Endothelial cell of umbilical vein (primary cell): Measurements from ENCODE around the gene TEP1. TPM values are rescaled to one million over a fixed set of nuclear protein-coding genes. Genes with fewer than 3 reads are reported as not detected.

Experiments
- BruUV-seq: library from RNA; stranded (reverse); fragments of 400-500 nt; replicated peaks from 2 replicates; lab custom pipeline; 2021; lab: Mats Ljungman, UMichigan
- CTCF ChIA-PET: fragments of 300-600, 350-600 bp; sonication (Branson Sonifier 250); formaldehyde crosslinking; loops from one replicate; lab custom pipeline; 2021; ENCODE audit warnings: antibody characterized with exemption, inconsistent platforms; lab: Charles Lee
- POLR2A ChIA-PET: fragments of 300-600, 350-600 bp; sonication (Branson Sonifier 250); formaldehyde crosslinking; loops from one replicate; lab custom pipeline; 2021; ENCODE audit warnings: antibody characterized with exemption, inconsistent platforms; lab: Charles Lee
- DNase-seq: peaks from one replicate; pipeline ENCODE4 v3.0.0-alpha.2; 2011; ENCODE audit warnings: low read depth, low spot score
- FAIRE-seq: peaks from 2 replicates; lab custom pipeline; 2011; peaks lifted over from hg19 to GRCh38; lab: Jason Lieb, UNC
- H2AFZ ChIP-seq: 2 replicates; pipeline ENCODE4 v1.6.0; 2012; ENCODE audit warnings: low read depth, low read length, control low read depth, inconsistent platforms
- H3K27ac ChIP-seq: 2 replicates; pipeline ENCODE4 v1.5.1; 2011; ENCODE audit warnings: low read depth, mild to moderate bottlenecking, control low read depth, low read length, moderate library complexity; ENCODE audit not compliant: insufficient read depth
- H3K27me3 ChIP-seq, 2 experiments: 2 replicates each; pipeline versions ENCODE4 v1.6.0 to v1.6.1; 2011; ENCODE audit warnings: low read length in 2 of 2, mixed read lengths in 1 of 2; ENCODE audit not compliant: control insufficient read depth in 2 of 2, insufficient read depth in 2 of 2
- H3K36me3 ChIP-seq, 2 experiments: 2 replicates in 1 of 2; 3 replicates in 1 of 2; pipeline ENCODE4 v1.5.1; 2011; ENCODE audit warnings: low read length in 2 of 2, mild to moderate bottlenecking in 1 of 2, moderate library complexity in 1 of 2; ENCODE audit not compliant: control insufficient read depth in 2 of 2, insufficient read depth in 2 of 2; ENCODE audit errors: extremely low read depth in 1 of 2
- H3K4me1 ChIP-seq: 3 replicates; pipeline ENCODE4 v1.5.1; 2011; ENCODE audit warnings: mild to moderate bottlenecking, low read length; ENCODE audit not compliant: control insufficient read depth, insufficient read depth; ENCODE audit errors: extremely low read depth
- H3K4me2 ChIP-seq: 2 replicates; pipeline ENCODE4 v1.6.1; 2011; ENCODE audit warnings: low read length, control low read depth, mixed read lengths; ENCODE audit not compliant: insufficient read depth
- H3K4me3 ChIP-seq, 3 experiments: fragments of 200-600 bp in 1 of 3; sonication (generic), shearing (Covaris generic) in 1 of 3; replicated peaks in 1 of 3; 2 replicates each; pipeline ENCODE4 v1.5.1; 2011 to 2016; ENCODE audit warnings: control low read depth in 3 of 3, low read length in 3 of 3, mild to moderate bottlenecking in 2 of 3, inconsistent platforms in 1 of 3, low read depth in 1 of 3, moderate library complexity in 1 of 3; ENCODE audit not compliant: insufficient read depth in 1 of 3
- H3K79me2 ChIP-seq: 2 replicates; pipeline ENCODE4 v1.6.0; 2012; ENCODE audit warnings: low read length, inconsistent platforms; ENCODE audit not compliant: control insufficient read depth, insufficient read depth
- H3K9ac ChIP-seq: replicated peaks from 2 replicates; pipeline ENCODE3; 2011; ENCODE audit warnings: low read length, control low read depth; ENCODE audit not compliant: insufficient read depth; ENCODE audit errors: extremely low read depth
- H3K9me1 ChIP-seq: replicated peaks from 3 replicates; pipeline ENCODE4 v1.6.0; 2011; ENCODE audit warnings: mild to moderate bottlenecking, low read length; ENCODE audit not compliant: control insufficient read depth, insufficient read depth; ENCODE audit errors: extremely low read depth
- H3K9me3 ChIP-seq: replicated peaks from 2 replicates; pipeline ENCODE4 v1.5.1; 2012; ENCODE audit warnings: low read length, inconsistent platforms; ENCODE audit not compliant: control insufficient read depth, insufficient read depth
- H4K20me1 ChIP-seq: replicated peaks from 2 replicates; pipeline ENCODE3; 2011; ENCODE audit warnings: mild to moderate bottlenecking, low read length; ENCODE audit not compliant: control insufficient read depth, insufficient read depth; ENCODE audit errors: extremely low read depth
- CTCF ChIP-seq, 2 donors: IDR thresholded peaks; 1 replicate in 1 of 2; 2 replicates in 1 of 2; pipeline ENCODE4 v1.5.1; 2011; ENCODE audit warnings: low read length in 2 of 2, mild to moderate bottlenecking in 2 of 2, moderate library complexity in 2 of 2, control low read depth in 1 of 2, inconsistent platforms in 1 of 2, low read depth in 1 of 2; ENCODE audit not compliant: insufficient read depth in 1 of 2; ENCODE audit errors: extremely low read depth in 1 of 2
- EZH2 ChIP-seq: IDR thresholded peaks from 2 replicates; pipeline ENCODE4 v1.6.1; 2012; ENCODE audit warnings: borderline replicate concordance, low read depth, mild to moderate bottlenecking, moderate library complexity, low read length, inconsistent platforms; ENCODE audit not compliant: severe bottlenecking
- GATA2 ChIP-seq: IDR thresholded peaks from 2 replicates; pipeline ENCODE4 v1.7.0; 2011; ENCODE audit warnings: low read depth, mild to moderate bottlenecking, moderate library complexity, mixed read lengths, low read length; ENCODE audit not compliant: insufficient read length, insufficient read depth
- JUN ChIP-seq: IDR thresholded peaks from 2 replicates; pipeline ENCODE4 v1.6.1; 2011; ENCODE audit warnings: borderline replicate concordance, low read depth; ENCODE audit not compliant: insufficient read length, insufficient read depth
- dilution Hi-C: fragments of 300-500 bp; cut with MboI; formaldehyde crosslinking; loops from one replicate; pipeline ENCODE4 v1.15.0; 2019; ENCODE audit warnings: low sequenced_read_pairs; ENCODE audit not compliant: extremely low pct_ligation_motif_present
- intact Hi-C: fragments of 100-400 bp; cut with micrococcal nuclease; formaldehyde crosslinking; loops from one replicate; pipeline ENCODE4 v1.10.0; 2022
- polyA plus RNA-seq, 4 experiments: library from polyadenylated mRNA; depleted of rRNA in 3 of 4; stranded (reverse) in 3 of 4; unstranded in 1 of 4; fragments of >200 nt; gene quantifications; 2 replicates each; pipeline versions ENCODE4 v1.2.1 to v1.2.3, GENCODE V29; 2011 to 2012; ENCODE audit warnings: missing spikeins in 1 of 4
- total RNA-seq: library from RNA; stranded (reverse); gene quantifications from 2 replicates; pipeline ENCODE4 v1.2.3, GENCODE V29; 2021

Gene TEP1
- total and polyA plus RNA-seq, 2 donors (not counting 3 experiments of a cell fraction or from before 2014, with no cell fraction given): 19.6 to 44.6 TPM

GRCh38 chr14:20397511-20397910 lies 15.8 kb downstream of the TEP1 start:
- TF ChIP-seq EZH2: no peak
- H3K27ac ChIP-seq: no peak overlapping the region
- intact Hi-C loops (no loop called here), dilution Hi-C loops (no loop called here)
- H3K36me3 ChIP-seq: peaks cover 12 to 23% of the 10 kb centered on the region in 2 experiments
- no peaks in the 10 kb centered on the region for H3K79me2 ChIP-seq
- no TSS peak for BruUV-seq
- H3K27me3 ChIP-seq: no peaks in the 10 kb centered on the region
- H3K4me3 ChIP-seq: no peak overlapping the region
- DNase-seq (no peak), FAIRE-seq (no peak)
- no peaks in the 10 kb centered on the region for H4K20me1 ChIP-seq
- H3K4me1 ChIP-seq: peaks cover 14% of the 10 kb centered on the region
- H3K4me2 ChIP-seq: no peak overlapping the region
- ChIA-PET POLR2A (no interaction called here), CTCF (no interaction called here)
- H2AFZ ChIP-seq: no peak overlapping the region
- no peaks in the 10 kb centered on the region for H3K9me1 ChIP-seq
- no peaks in the 10 kb centered on the region for H3K9me3 ChIP-seq
- H3K9ac ChIP-seq: no peak overlapping the region

GRCh38 chr14:20391505-20391904 lies 21.8 kb downstream of the TEP1 start:
- H3K79me2 ChIP-seq: no peaks in the 10 kb centered on the region
- no peak overlapping the region for H3K4me3 ChIP-seq
- intact Hi-C loops: no loop called here
- no peaks in the 10 kb centered on the region for H3K9me1 ChIP-seq
- no peaks in the 10 kb centered on the region for H3K27me3 ChIP-seq
- DNase-seq (no peak), FAIRE-seq (no peak)
- ChIA-PET CTCF (no interaction called here), POLR2A (no interaction called here)
- peaks cover 33 to 51% of the 10 kb centered on the region in 2 experiments for H3K36me3 ChIP-seq
- dilution Hi-C loops: no loop called here
- no peak overlapping the region for H3K27ac ChIP-seq
- H3K4me1 ChIP-seq: no peaks in the 10 kb centered on the region
- BruUV-seq: no TSS peak
- no peaks in the 10 kb centered on the region for H3K9me3 ChIP-seq
- no peaks in the 10 kb centered on the region for H4K20me1 ChIP-seq
- H3K9ac ChIP-seq: no peak overlapping the region
- H2AFZ ChIP-seq: no peak overlapping the region
- TF ChIP-seq GATA2 (no peak), CTCF (IDR thresholded peaks at IDR 0.05; ENCODE audit: extremely low read depth in 1 of 2, insufficient read depth in 1 of 2, low read depth in 1 of 2, low read length in 2 of 2) (no peak), JUN (no peak)
- no peak overlapping the region for H3K4me2 ChIP-seq
